SK-N-MC (cell line): ENCODE measurements around the gene CAVIN2.
"Not testable (repeated sequence)": the region's sequence is repeated elsewhere in the genome, so short reads cannot be mapped to it uniquely, and the experiment has no call there.

Experiments used
- DNase-seq: peaks from one replicate; pipeline ENCODE4 v3.0.0-alpha.2; 2011; ENCODE audit warnings: low read depth, low spot score
- H3K27ac ChIP-seq: fragments of 200-600 bp; sonication (generic); 2 replicates; pipeline ENCODE4 v1.5.1; 2016; ENCODE audit warnings: mixed run types
- H3K36me3 ChIP-seq: fragments of 200-600 bp; sonication (generic); 2 replicates; pipeline ENCODE4 v1.6.1; 2017; ENCODE audit warnings: antibody characterized with exemption, low read length, mixed read lengths; ENCODE audit not compliant: insufficient read depth
- H3K4me3 ChIP-seq: fragments of 200-600 bp; sonication (generic); 2 replicates; pipeline ENCODE4 v1.5.1; 2016
- H3K9ac ChIP-seq: fragments of 200-600 bp; sonication (generic); 2 replicates; pipeline ENCODE4 v1.8.0; 2017; ENCODE audit warnings: mixed run types, mixed read lengths; ENCODE audit not compliant: insufficient read length
- H3K9me3 ChIP-seq: fragments of 200-600 bp; sonication (generic); 2 replicates; pipeline ENCODE4 v1.6.1; 2017; ENCODE audit warnings: low read depth, mild to moderate bottlenecking, antibody characterized with exemption, low read length, moderate library complexity, mixed read lengths
- EZH2 ChIP-seq: fragments of 200-600 bp; sonication (generic); IDR thresholded peaks from one replicate; pipeline ENCODE4 v1.6.1; 2017; ENCODE audit warnings: antibody characterized with exemption
- FOXP2 ChIP-seq: optimal IDR thresholded peaks from 2 replicates; pipeline ENCODE3; 2011; ENCODE audit warnings: mild to moderate bottlenecking, moderate library complexity; ENCODE audit not compliant: insufficient read depth; ENCODE audit errors: extremely low read length, control extremely low read depth
- POLR2AphosphoS5 ChIP-seq: IDR thresholded peaks from 2 replicates; pipeline ENCODE4 v1.6.1; 2012; ENCODE audit warnings: mild to moderate bottlenecking, low read depth, low read length, borderline replicate concordance

Gene CAVIN2

DNA sequence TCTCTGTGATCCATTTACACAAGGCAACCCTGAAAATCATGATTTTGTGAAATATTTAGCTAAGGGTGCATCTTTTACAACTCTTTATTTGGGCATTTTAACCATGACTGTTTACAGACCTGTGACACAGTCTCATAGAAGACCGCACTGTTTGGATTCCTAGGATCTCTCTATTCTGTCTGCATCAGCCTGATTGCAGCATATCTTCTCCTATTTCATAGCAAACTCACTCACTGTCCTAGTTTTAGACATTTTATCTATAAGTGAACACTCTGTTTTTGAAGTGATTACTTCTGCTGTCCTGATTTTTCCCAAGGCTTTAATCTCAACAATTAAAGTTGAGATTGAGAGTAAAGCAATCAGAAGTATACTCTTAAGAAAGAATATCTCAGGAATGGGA lies 56.2 kb downstream of the CAVIN2 start:
- TF ChIP-seq POLR2AphosphoS5 (no peak), EZH2 (no peak), FOXP2 (no peak)
- H3K36me3 ChIP-seq: no peaks in the 10 kb centered on the region
- no peak overlapping the region for H3K4me3 ChIP-seq
- no peak for DNase-seq
- no peaks in the 10 kb centered on the region for H3K9me3 ChIP-seq
- H3K27ac ChIP-seq: no peak overlapping the region
- H3K9ac ChIP-seq: no peak overlapping the region

DNA sequence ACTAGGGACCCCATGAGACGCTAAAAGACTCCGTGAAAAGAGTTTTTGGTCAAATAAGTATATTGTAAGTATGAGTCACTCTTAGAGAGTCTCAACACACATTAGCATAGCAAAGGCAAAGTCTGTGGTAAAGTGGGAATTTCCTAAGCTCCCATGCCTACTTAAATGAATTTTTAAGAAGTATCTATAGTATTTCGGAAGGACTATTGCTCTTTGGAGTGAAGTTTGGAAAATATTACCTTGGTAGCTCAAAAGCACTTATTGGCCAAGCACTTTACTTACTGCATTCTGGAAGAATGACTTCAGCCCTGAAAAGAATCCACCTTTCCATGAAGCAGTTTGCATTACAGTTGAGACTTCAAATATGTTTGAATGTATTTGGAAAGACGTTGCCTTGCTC lies 57.1 kb downstream of the CAVIN2 start:
- Histone ChIP-seq H3K9me3 (no peaks in the 10 kb centered on the region), H3K27ac (no peak overlapping the region), H3K9ac (no peak overlapping the region), H3K4me3 (no peak overlapping the region), H3K36me3 (no peaks in the 10 kb centered on the region)
- TF ChIP-seq FOXP2 (no peak), POLR2AphosphoS5 (no peak), EZH2 (no peak)
- no peak for DNase-seq

GRCh38 chr2:191786694-191787093 lies 60.2 kb downstream of the CAVIN2 start:
- Histone ChIP-seq H3K9ac (no peak overlapping the region), H3K9me3 (no peaks in the 10 kb centered on the region), H3K36me3 (no peaks in the 10 kb centered on the region), H3K27ac (no peak overlapping the region), H3K4me3 (no peak overlapping the region)
- no peak for TF ChIP-seq EZH2
- TF ChIP-seq POLR2AphosphoS5: no peak
- TF ChIP-seq FOXP2: no peak
- DNase-seq: no peak

DNA sequence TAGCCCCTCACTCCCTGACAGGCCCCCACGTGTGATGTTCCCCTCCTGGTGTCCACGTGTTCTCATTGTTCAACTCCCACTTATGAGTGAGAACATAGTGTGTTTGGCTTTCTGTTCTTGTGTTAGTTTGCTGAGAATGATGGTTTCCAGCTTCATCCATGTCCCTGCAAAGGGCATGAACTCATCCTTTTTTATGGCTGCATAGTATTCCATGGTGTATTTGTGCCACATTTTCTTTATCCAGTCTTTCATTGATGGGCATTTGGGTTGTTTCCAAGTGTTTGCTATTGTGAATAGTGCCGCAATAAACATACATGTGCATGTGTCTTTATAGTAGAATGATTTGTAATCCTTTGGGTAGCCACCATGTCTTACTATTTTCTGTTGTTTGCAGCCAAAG lies 61.2 kb downstream of the CAVIN2 start:
- not testable (repeated sequence) for H3K9ac ChIP-seq, H3K36me3 ChIP-seq, H3K4me3 ChIP-seq, H3K9me3 ChIP-seq, H3K27ac ChIP-seq, DNase-seq
